Neuronal stem cell (in vitro differentiated cells): ENCODE data around the gene FLT4.
A peak's percentile ranks its signal among the peaks of the same experiment; 100 is the strongest.

ENCODE experiments used
- DNase-seq: peaks from one replicate; pipeline ENCODE4 v3.0.0-alpha.2; 2013; ENCODE audit warnings: low spot score
- H2AFZ ChIP-seq: one replicate; pipeline ENCODE4 v1.6.1; 2013; ENCODE audit warnings: mild to moderate bottlenecking, low read length, inconsistent platforms
- H2AK5ac ChIP-seq: 2 replicates; pipeline ENCODE4 v1.6.1; 2013; ENCODE audit warnings: low read depth, mild to moderate bottlenecking, inconsistent platforms, low read length, moderate library complexity, mixed read lengths
- H2BK120ac ChIP-seq: 2 replicates; pipeline ENCODE4 v1.6.1; 2013; ENCODE audit warnings: low read depth, mild to moderate bottlenecking, inconsistent platforms, low read length, moderate library complexity, mixed read lengths
- H2BK12ac ChIP-seq: one replicate; pipeline ENCODE4 v1.6.1; 2013; ENCODE audit warnings: low read length, inconsistent platforms
- H2BK15ac ChIP-seq: 2 replicates; pipeline ENCODE4 v1.6.1; 2013; ENCODE audit warnings: mild to moderate bottlenecking, low read length, inconsistent platforms, mixed read lengths
- H2BK5ac ChIP-seq: one replicate; pipeline ENCODE4 v1.6.1; 2013; ENCODE audit warnings: inconsistent platforms, mild to moderate bottlenecking, low read length, moderate library complexity
- H3K14ac ChIP-seq: one replicate; pipeline ENCODE4 v1.6.1; 2013; ENCODE audit warnings: low read length, inconsistent platforms
- H3K18ac ChIP-seq: 2 replicates; pipeline ENCODE4 v1.6.1; 2013; ENCODE audit warnings: low read length, inconsistent platforms
- H3K23ac ChIP-seq: 2 replicates; pipeline ENCODE4 v1.6.1; 2013; ENCODE audit warnings: low read depth, mild to moderate bottlenecking, mixed read lengths, low read length, inconsistent platforms; ENCODE audit not compliant: poor library complexity
- H3K27ac ChIP-seq: replicated peaks from 3 replicates; pipeline ENCODE4 v1.5.1; 2013; ENCODE audit warnings: low read length, inconsistent platforms
- H3K27me3 ChIP-seq, 3 experiments: 2 replicates each; pipeline ENCODE4 v1.6.1; 2013; ENCODE audit warnings: low read length in 3 of 3, mild to moderate bottlenecking in 2 of 3, inconsistent platforms in 1 of 3, low read depth in 1 of 3, mixed read lengths in 1 of 3, moderate library complexity in 1 of 3; ENCODE audit not compliant: control insufficient read depth in 3 of 3, insufficient read depth in 3 of 3
- H3K36me3 ChIP-seq, 2 donors: replicated peaks in 1 of 2; 2 replicates each; pipeline ENCODE4 v1.6.1; 2013; ENCODE audit warnings: low read length in 2 of 2; ENCODE audit not compliant: control insufficient read depth in 2 of 2, insufficient read depth in 2 of 2
- H3K4ac ChIP-seq: 2 replicates; pipeline ENCODE4 v1.6.1; 2013; ENCODE audit warnings: inconsistent platforms, mild to moderate bottlenecking, low read length, moderate library complexity
- H3K4me1 ChIP-seq, 2 donors: 1 replicate in 1 of 2; 2 replicates in 1 of 2; pipeline ENCODE4 v1.6.1; 2013; ENCODE audit warnings: low read length in 2 of 2, low read depth in 1 of 2; ENCODE audit not compliant: control insufficient read depth in 2 of 2, insufficient read depth in 1 of 2
- H3K4me2 ChIP-seq: one replicate; pipeline ENCODE4 v1.6.1; 2013; ENCODE audit warnings: mild to moderate bottlenecking, low read length, inconsistent platforms; ENCODE audit not compliant: insufficient read depth, poor library complexity, severe bottlenecking
- H3K4me3 ChIP-seq, 2 donors: 2 replicates each; pipeline ENCODE4 v1.5.1; 2013; ENCODE audit warnings: low read length in 2 of 2, mild to moderate bottlenecking in 2 of 2, inconsistent platforms in 1 of 2, moderate library complexity in 1 of 2
- H3K79me1 ChIP-seq: one replicate; pipeline ENCODE4 v1.6.1; 2013; ENCODE audit warnings: low read depth, mild to moderate bottlenecking, inconsistent platforms, low read length, moderate library complexity
- H3K9ac ChIP-seq: one replicate; pipeline ENCODE4 v1.6.1; 2013; ENCODE audit warnings: mild to moderate bottlenecking, low read depth, low read length, inconsistent platforms; ENCODE audit not compliant: poor library complexity
- H3K9me3 ChIP-seq, 2 donors: replicated peaks in 1 of 2; 2 replicates each; pipeline versions ENCODE3 to v1.6.1; 2013; ENCODE audit warnings: low read length in 2 of 2, mild to moderate bottlenecking in 2 of 2, inconsistent platforms in 1 of 2, low read depth in 1 of 2, mixed read lengths in 1 of 2, moderate library complexity in 1 of 2; ENCODE audit not compliant: control insufficient read depth in 2 of 2, insufficient read depth in 1 of 2
- H4K8ac ChIP-seq: one replicate; pipeline ENCODE4 v1.6.1; 2013; ENCODE audit warnings: low read depth, mild to moderate bottlenecking, inconsistent platforms, low read length, moderate library complexity
- H4K91ac ChIP-seq: one replicate; pipeline ENCODE4 v1.6.1; 2013; ENCODE audit warnings: low read length, low read depth, mild to moderate bottlenecking, inconsistent platforms; ENCODE audit not compliant: poor library complexity
- WGBS, 2 donors: extraction: QIAGEN DNeasy Blood & Tissue Kit; methylation state at CpG; one replicate each; pipeline ENCODE4 v1.1.7; 2013; ENCODE audit warnings: missing lambda C conversion rate in 2 of 2, mixed read lengths in 1 of 2; ENCODE audit not compliant: insufficient read length in 2 of 2, insufficient replicate concordance in 1 of 2; ENCODE audit errors: extremely low coverage in 2 of 2; 5-methylcytosine and 5-hydroxymethylcytosine counted together

Gene FLT4

GRCh38 chr5:180630426-180630825, 19.0 kb downstream of the FLT4 start:
- H2BK5ac ChIP-seq = no peak overlapping the region
- no peak overlapping the region for H3K4me3 ChIP-seq
- peak overlapping the region; percentile 84 for H2AK5ac ChIP-seq
- H3K4me2 ChIP-seq = no peak overlapping the region
- no peak for DNase-seq
- peak overlapping the region; percentile 30 for H4K91ac ChIP-seq
- H3K4me1 ChIP-seq = peaks cover 9 to 11% of the 10 kb centered on the region in 2 donors
- peak overlapping the region; percentile 82 for H3K14ac ChIP-seq
- H2AFZ ChIP-seq = no peak overlapping the region
- H3K36me3 ChIP-seq = no peaks in the 10 kb centered on the region
- H4K8ac ChIP-seq = no peak overlapping the region
- no peaks in the 10 kb centered on the region for H3K79me1 ChIP-seq
- H3K27me3 ChIP-seq = peaks cover 0 to 36% (median 0%) of the 10 kb centered on the region in 3 experiments
- peak overlapping the region; percentile 76 for H3K4ac ChIP-seq
- no peak overlapping the region for H2BK120ac ChIP-seq
- H3K27ac ChIP-seq = no peak overlapping the region
- no peaks in the 10 kb centered on the region for H3K9me3 ChIP-seq
- H2BK15ac ChIP-seq = peak overlapping the region; percentile 75
- H3K18ac ChIP-seq = peak overlapping the region; percentile 76
- H3K23ac ChIP-seq = no peak overlapping the region
- peak overlapping the region; percentile 73 for H2BK12ac ChIP-seq
- WGBS, 2 donors = no CpG with 5 or more reads among the region's 22 CpGs
- H3K9ac ChIP-seq = peak overlapping the region; percentile 77

GRCh38 chr5:180629831-180630382, 19.5 kb downstream of the FLT4 start:
- H3K36me3 ChIP-seq = no peaks in the 10 kb centered on the region
- H2AFZ ChIP-seq = no peak overlapping the region
- H2BK120ac ChIP-seq = no peak overlapping the region
- peak overlapping the region; percentile 75 for H2BK15ac ChIP-seq
- H2AK5ac ChIP-seq = no peak overlapping the region
- no peak for DNase-seq
- peaks cover 9 to 11% of the 10 kb centered on the region in 2 donors for H3K4me1 ChIP-seq
- peak overlapping the region; percentile 65 for H3K23ac ChIP-seq
- H3K27ac ChIP-seq = no peak overlapping the region
- peak overlapping the region; percentile 58 for H2BK12ac ChIP-seq
- peaks cover 0 to 41% (median 0%) of the 10 kb centered on the region in 3 experiments for H3K27me3 ChIP-seq
- H3K18ac ChIP-seq = peak overlapping the region; percentile 76
- H3K14ac ChIP-seq = peak overlapping the region; percentile 82
- H4K91ac ChIP-seq = no peak overlapping the region
- no peak overlapping the region for H2BK5ac ChIP-seq
- no peak overlapping the region for H4K8ac ChIP-seq
- WGBS, 2 donors = no CpG with 5 or more reads among the region's 25 CpGs
- H3K79me1 ChIP-seq = no peaks in the 10 kb centered on the region
- H3K9ac ChIP-seq = peak overlapping the region; percentile 77
- H3K4ac ChIP-seq = no peak overlapping the region
- no peak overlapping the region for H3K4me3 ChIP-seq
- no peaks in the 10 kb centered on the region for H3K9me3 ChIP-seq
- H3K4me2 ChIP-seq = no peak overlapping the region

GRCh38 chr5:180628827-180629750, 20.3 kb downstream of the FLT4 start:
- no peak overlapping the region for H4K8ac ChIP-seq
- no peak overlapping the region for H3K9ac ChIP-seq
- H3K23ac ChIP-seq = peak overlapping the region; percentile 65
- H3K4me2 ChIP-seq = no peak overlapping the region
- no peaks in the 10 kb centered on the region for H3K79me1 ChIP-seq
- peak overlapping the region; percentile 84 for H2AK5ac ChIP-seq
- no peak overlapping the region for H4K91ac ChIP-seq
- H2BK5ac ChIP-seq = peak overlapping the region; percentile 13
- peaks cover 0 to 41% (median 0%) of the 10 kb centered on the region in 3 experiments for H3K27me3 ChIP-seq
- H2BK120ac ChIP-seq = no peak overlapping the region
- no peaks in the 10 kb centered on the region for H3K36me3 ChIP-seq
- no CpG with 5 or more reads among the region's 44 CpGs for WGBS, 2 donors
- no peak for DNase-seq
- H3K4ac ChIP-seq = no peak overlapping the region
- peak overlapping the region; percentile 75 for H2BK15ac ChIP-seq
- H3K18ac ChIP-seq = peak overlapping the region; percentile 76
- H3K9me3 ChIP-seq = no peaks in the 10 kb centered on the region
- no peak overlapping the region for H3K27ac ChIP-seq
- H2AFZ ChIP-seq = no peak overlapping the region
- peak overlapping the region in 1 of 2 donors; percentile 59 for H3K4me3 ChIP-seq
- H3K4me1 ChIP-seq = peaks cover 9 to 11% of the 10 kb centered on the region in 2 donors
- H2BK12ac ChIP-seq = peak overlapping the region; percentile 58
- H3K14ac ChIP-seq = peak overlapping the region; percentile 71

- no peaks in the 10 kb centered on the region for H3K79me1 ChIP-seq
- H2AK5ac ChIP-seq = no peak overlapping the region
- H4K91ac ChIP-seq = no peak overlapping the region
- no peak overlapping the region for H3K4ac ChIP-seq
- H3K27me3 ChIP-seq = peaks cover 0 to 41% (median 0%) of the 10 kb centered on the region in 3 experiments
- no peaks in the 10 kb centered on the region for H3K9me3 ChIP-seq
- H3K23ac ChIP-seq = peak overlapping the region; percentile 20
- no peak overlapping the region for H2BK120ac ChIP-seq
- no peak overlapping the region for H3K18ac ChIP-seq
- no peak overlapping the region for H2BK5ac ChIP-seq
- no peak overlapping the region for H2BK15ac ChIP-seq
- no peaks in the 10 kb centered on the region for H3K36me3 ChIP-seq
- H3K14ac ChIP-seq = no peak overlapping the region
- no peak overlapping the region for H2BK12ac ChIP-seq
- no peak overlapping the region for H4K8ac ChIP-seq
- no peak overlapping the region for H3K4me3 ChIP-seq
- no peak overlapping the region for H2AFZ ChIP-seq
- H3K4me2 ChIP-seq = no peak overlapping the region
- no peak overlapping the region for H3K9ac ChIP-seq
- WGBS, 2 donors = no CpG with 5 or more reads among the region's 14 CpGs
- no peak overlapping the region for H3K27ac ChIP-seq
- DNase-seq = no peak
- H3K4me1 ChIP-seq = peaks cover 15% of the 10 kb centered on the region in 2 donors
Measured at GRCh38 chr5:180628211-180628610, 21.2 kb downstream of the FLT4 start.
